Measurements from ENCODE around the gene ERLIN1. TPM values are rescaled to one million over a fixed set of nuclear protein-coding genes. Genes with fewer than 3 reads are reported as not detected.

ERLIN1 gene
- total and polyA plus RNA-seq, 4 donors = 21.7 to 85.4 (median 70.0) TPM

DNA sequence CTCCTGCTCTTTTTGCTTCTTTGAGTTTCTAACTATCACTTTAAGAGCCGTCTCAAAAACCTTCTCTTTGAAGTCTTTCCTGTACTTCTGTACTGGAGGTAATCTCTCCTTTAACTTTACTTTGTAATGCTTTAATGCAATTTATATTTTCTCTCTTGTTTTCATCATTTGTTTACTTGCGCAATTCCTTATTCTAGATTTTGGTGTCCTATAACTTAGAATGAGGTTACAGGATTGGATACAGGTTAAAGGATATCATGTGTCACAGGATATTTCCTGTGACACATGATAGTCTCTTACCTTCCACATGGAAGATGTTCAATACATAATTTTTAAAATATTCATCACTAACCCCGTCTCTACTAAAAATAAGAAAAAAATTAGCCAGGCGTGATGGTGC, 61.7 kb downstream of the ERLIN1 start:
- H3K9me3 ChIP-seq (ENCODE audit: control insufficient read depth in 4 of 4, low read length in 3 of 4) = no peaks in the 10 kb centered on the region
- no peaks in the 10 kb centered on the region for H3K27me3 ChIP-seq (ENCODE audit: control insufficient read depth in 4 of 4, insufficient read depth in 4 of 4, low read length in 3 of 4)
- H3K4me1 ChIP-seq (ENCODE audit: control insufficient read depth in 4 of 4, insufficient read depth in 4 of 4, low read length in 3 of 4) = no peaks in the 10 kb centered on the region
- H3K9ac ChIP-seq (ENCODE audit: low read depth in 1 of 2, low read length in 2 of 2) = no peak overlapping the region
- no peak for DNase-seq (ENCODE audit: low spot score)
- TF ChIP-seq, protein P1, sequence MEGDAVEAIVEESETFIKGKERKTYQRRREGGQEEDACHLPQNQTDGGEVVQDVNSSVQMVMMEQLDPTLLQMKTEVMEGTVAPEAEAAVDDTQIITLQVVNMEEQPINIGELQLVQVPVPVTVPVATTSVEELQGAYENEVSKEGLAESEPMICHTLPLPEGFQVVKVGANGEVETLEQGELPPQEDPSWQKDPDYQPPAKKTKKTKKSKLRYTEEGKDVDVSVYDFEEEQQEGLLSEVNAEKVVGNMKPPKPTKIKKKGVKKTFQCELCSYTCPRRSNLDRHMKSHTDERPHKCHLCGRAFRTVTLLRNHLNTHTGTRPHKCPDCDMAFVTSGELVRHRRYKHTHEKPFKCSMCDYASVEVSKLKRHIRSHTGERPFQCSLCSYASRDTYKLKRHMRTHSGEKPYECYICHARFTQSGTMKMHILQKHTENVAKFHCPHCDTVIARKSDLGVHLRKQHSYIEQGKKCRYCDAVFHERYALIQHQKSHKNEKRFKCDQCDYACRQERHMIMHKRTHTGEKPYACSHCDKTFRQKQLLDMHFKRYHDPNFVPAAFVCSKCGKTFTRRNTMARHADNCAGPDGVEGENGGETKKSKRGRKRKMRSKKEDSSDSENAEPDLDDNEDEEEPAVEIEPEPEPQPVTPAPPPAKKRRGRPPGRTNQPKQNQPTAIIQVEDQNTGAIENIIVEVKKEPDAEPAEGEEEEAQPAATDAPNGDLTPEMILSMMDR (IDR thresholded peaks at IDR 0.05; ENCODE audit: low read depth, low read length, missing input control) = no peak
- no peaks in the 10 kb centered on the region for H3K36me3 ChIP-seq (ENCODE audit: control insufficient read depth in 4 of 4, insufficient read depth in 3 of 4, low read depth in 1 of 4, low read length in 3 of 4)
- H3K27ac ChIP-seq (ENCODE audit: low read depth in 1 of 2, low read length in 2 of 2) = no peak overlapping the region
- no peak overlapping the region for H3K4me3 ChIP-seq (ENCODE audit: low read depth in 1 of 3, low read length in 3 of 3)
- whole genome bisulfite sequencing = 95% methylated on average over 4 of the region's 4 CpGs

DNA sequence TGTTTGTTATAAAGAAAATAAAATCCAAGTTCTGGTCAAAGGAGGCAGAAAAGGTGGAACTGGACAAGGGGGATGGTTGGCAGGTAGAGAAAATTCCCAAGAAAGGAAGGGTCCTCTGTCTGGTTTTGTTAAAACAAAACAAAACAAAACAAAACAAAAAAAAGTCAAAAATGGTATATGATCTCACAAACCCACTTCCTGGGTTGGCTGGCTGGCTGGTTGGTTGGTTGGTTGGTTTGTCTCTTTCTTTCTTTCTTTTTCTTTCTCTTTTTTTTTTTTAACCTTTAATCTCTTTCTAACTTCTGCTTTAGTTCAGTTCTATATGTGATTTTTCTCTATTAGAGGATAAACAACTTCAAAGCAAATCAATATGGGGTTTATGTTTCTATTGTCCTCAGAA, 63.0 kb downstream of the ERLIN1 start:
- Histone ChIP-seq H3K9me3 (ENCODE audit: control insufficient read depth in 4 of 4, low read length in 3 of 4) (no peaks in the 10 kb centered on the region), H3K27ac (ENCODE audit: low read depth in 1 of 2, low read length in 2 of 2) (no peak overlapping the region), H3K36me3 (ENCODE audit: control insufficient read depth in 4 of 4, insufficient read depth in 3 of 4, low read depth in 1 of 4, low read length in 3 of 4) (no peaks in the 10 kb centered on the region), H3K4me1 (ENCODE audit: control insufficient read depth in 4 of 4, insufficient read depth in 4 of 4, low read length in 3 of 4) (no peaks in the 10 kb centered on the region), H3K4me3 (ENCODE audit: low read depth in 1 of 3, low read length in 3 of 3) (no peak overlapping the region), H3K27me3 (ENCODE audit: control insufficient read depth in 4 of 4, insufficient read depth in 4 of 4, low read length in 3 of 4) (no peaks in the 10 kb centered on the region), H3K9ac (ENCODE audit: low read depth in 1 of 2, low read length in 2 of 2) (no peak overlapping the region)
- TF ChIP-seq, protein P2, sequence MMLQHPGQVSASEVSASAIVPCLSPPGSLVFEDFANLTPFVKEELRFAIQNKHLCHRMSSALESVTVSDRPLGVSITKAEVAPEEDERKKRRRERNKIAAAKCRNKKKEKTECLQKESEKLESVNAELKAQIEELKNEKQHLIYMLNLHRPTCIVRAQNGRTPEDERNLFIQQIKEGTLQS (IDR thresholded peaks at IDR 0.05) = no peak
- TF ChIP-seq RXRA (IDR thresholded peaks at IDR 0.05) (no peak), HNF4A (conservative IDR thresholded peaks at IDR 0.05) (no peak), FOXA1 (IDR thresholded peaks at IDR 0.05) (no peak), YY1 (IDR thresholded peaks at IDR 0.05) (no peak), EGR1 (IDR thresholded peaks at IDR 0.05; ENCODE audit: low read depth in 2 of 2) (no peak), RAD21 (IDR thresholded peaks at IDR 0.05) (no peak), GABPA (IDR thresholded peaks at IDR 0.05 in 1 of 2, conservative IDR thresholded peaks at IDR 0.05 in 1 of 2) (no peak), HNF4G (IDR thresholded peaks at IDR 0.05) (no peak), SP1 (IDR thresholded peaks at IDR 0.05) (no peak), FOXA2 (IDR thresholded peaks at IDR 0.05) (no peak), JUND (IDR thresholded peaks at IDR 0.05) (no peak), TAF1 (conservative IDR thresholded peaks at IDR 0.05) (no peak)
- TF ChIP-seq, protein P3, sequence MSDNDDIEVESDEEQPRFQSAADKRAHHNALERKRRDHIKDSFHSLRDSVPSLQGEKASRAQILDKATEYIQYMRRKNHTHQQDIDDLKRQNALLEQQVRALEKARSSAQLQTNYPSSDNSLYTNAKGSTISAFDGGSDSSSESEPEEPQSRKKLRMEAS (IDR thresholded peaks at IDR 0.05) = no peak
- TF ChIP-seq, protein P4, sequence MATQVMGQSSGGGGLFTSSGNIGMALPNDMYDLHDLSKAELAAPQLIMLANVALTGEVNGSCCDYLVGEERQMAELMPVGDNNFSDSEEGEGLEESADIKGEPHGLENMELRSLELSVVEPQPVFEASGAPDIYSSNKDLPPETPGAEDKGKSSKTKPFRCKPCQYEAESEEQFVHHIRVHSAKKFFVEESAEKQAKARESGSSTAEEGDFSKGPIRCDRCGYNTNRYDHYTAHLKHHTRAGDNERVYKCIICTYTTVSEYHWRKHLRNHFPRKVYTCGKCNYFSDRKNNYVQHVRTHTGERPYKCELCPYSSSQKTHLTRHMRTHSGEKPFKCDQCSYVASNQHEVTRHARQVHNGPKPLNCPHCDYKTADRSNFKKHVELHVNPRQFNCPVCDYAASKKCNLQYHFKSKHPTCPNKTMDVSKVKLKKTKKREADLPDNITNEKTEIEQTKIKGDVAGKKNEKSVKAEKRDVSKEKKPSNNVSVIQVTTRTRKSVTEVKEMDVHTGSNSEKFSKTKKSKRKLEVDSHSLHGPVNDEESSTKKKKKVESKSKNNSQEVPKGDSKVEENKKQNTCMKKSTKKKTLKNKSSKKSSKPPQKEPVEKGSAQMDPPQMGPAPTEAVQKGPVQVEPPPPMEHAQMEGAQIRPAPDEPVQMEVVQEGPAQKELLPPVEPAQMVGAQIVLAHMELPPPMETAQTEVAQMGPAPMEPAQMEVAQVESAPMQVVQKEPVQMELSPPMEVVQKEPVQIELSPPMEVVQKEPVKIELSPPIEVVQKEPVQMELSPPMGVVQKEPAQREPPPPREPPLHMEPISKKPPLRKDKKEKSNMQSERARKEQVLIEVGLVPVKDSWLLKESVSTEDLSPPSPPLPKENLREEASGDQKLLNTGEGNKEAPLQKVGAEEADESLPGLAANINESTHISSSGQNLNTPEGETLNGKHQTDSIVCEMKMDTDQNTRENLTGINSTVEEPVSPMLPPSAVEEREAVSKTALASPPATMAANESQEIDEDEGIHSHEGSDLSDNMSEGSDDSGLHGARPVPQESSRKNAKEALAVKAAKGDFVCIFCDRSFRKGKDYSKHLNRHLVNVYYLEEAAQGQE (IDR thresholded peaks at IDR 0.05) = no peak
- no peak for DNase-seq (ENCODE audit: low spot score)
